Measurements from ENCODE around the gene TMEM266.

TMEM266 gene

GRCh38 chr15:76201536-76202255 lies 141.9 kb downstream of the TMEM266 start:
- POLR2A ChIA-PET = interaction anchor here (1.1 kb wide), 1 partner anchor 10 kb away, joined by 3 read pairs; no protein-coding TSS in a partner anchor
- TF ChIP-seq ZSCAN18 (tag by site-specific recombination; IDR thresholded peaks at IDR 0.05) (no peak), TRIM28 (IDR thresholded peaks at IDR 0.05; ENCODE audit: borderline replicate concordance, low read length) (no peak), ZNF433 (tag by site-specific recombination; IDR thresholded peaks at IDR 0.05; ENCODE audit: low read depth) (no peak), ZNF121 (tag by site-specific recombination; IDR thresholded peaks at IDR 0.05) (no peak), AEBP2 (tag by site-specific recombination; IDR thresholded peaks at IDR 0.05; ENCODE audit: borderline replicate concordance) (no peak), ZNF221 (tag by site-specific recombination; IDR thresholded peaks at IDR 0.05; ENCODE audit: borderline replicate concordance) (no peak), ZNF292 (tag by site-specific recombination; IDR thresholded peaks at IDR 0.05; ENCODE audit: borderline replicate concordance, low read depth) (no peak), GLIS1 (tag by site-specific recombination; IDR thresholded peaks at IDR 0.05) (no peak), ZNF184 (tag by site-specific recombination; IDR thresholded peaks at IDR 0.05) (no peak), ZNF621 (tag by site-specific recombination; IDR thresholded peaks at IDR 0.05) (no peak), ZNF140 (tag by site-specific recombination; IDR thresholded peaks at IDR 0.05) (no peak), ZFP3 (tag by site-specific recombination; IDR thresholded peaks at IDR 0.05; ENCODE audit: low read depth) (no peak), ZNF148 (tag by site-specific recombination; IDR thresholded peaks at IDR 0.05; ENCODE audit: borderline replicate concordance) (no peak), ZNF610 (tag by site-specific recombination; IDR thresholded peaks at IDR 0.05; ENCODE audit: borderline replicate concordance) (no peak), SP3 (tag by site-specific recombination; IDR thresholded peaks at IDR 0.05) (no peak)
- no peak overlapping the region for H3K4me3 ChIP-seq (ENCODE audit: low read depth, low read length)
- peaks cover 0 to 20% of the 10 kb centered on the region in 2 experiments; a peak in 1 of 3 replicates for H3K36me3 ChIP-seq (ENCODE audit: control insufficient read depth in 2 of 2, insufficient read depth in 1 of 2, low read length in 2 of 2)
- CTCF ChIA-PET = interaction anchor here (1.0 to 2.2 kb wide), 3 partner anchors 9 to 16 kb away, joined by 3 to 8 read pairs (median 7); no protein-coding TSS in a partner anchor
- peaks cover 4% of the 10 kb centered on the region; the same call in 1 of the 2 replicates for H3K4me1 ChIP-seq (ENCODE audit: control insufficient read depth, insufficient read depth, low read length)
- H3K27ac ChIP-seq (ENCODE audit: extremely low read depth, low read depth, low read length) = no peak overlapping the region
- no peaks in the 10 kb centered on the region for H3K9me3 ChIP-seq (ENCODE audit: control insufficient read depth, insufficient read depth, low read depth, low read length)

GRCh38 chr15:76203346-76204108 lies 143.7 kb downstream of the TMEM266 start:
- Histone ChIP-seq H3K9me3 (ENCODE audit: control insufficient read depth, insufficient read depth, low read depth, low read length) (no peaks in the 10 kb centered on the region), H3K4me3 (ENCODE audit: low read depth, low read length) (no peak overlapping the region), H3K4me1 (ENCODE audit: control insufficient read depth, insufficient read depth, low read length) (no peaks in the 10 kb centered on the region), H3K27ac (ENCODE audit: extremely low read depth, low read depth, low read length) (no peak overlapping the region), H3K36me3 (ENCODE audit: control insufficient read depth in 2 of 2, insufficient read depth in 1 of 2, low read length in 2 of 2) (peaks cover 0 to 34% of the 10 kb centered on the region in 2 experiments; a peak in 1 of 3 replicates)
- CTCF ChIA-PET = no interaction called here
- TF ChIP-seq ZXDB (tag by site-specific recombination; IDR thresholded peaks at IDR 0.05) (no peak), KLF1 (tag by site-specific recombination; IDR thresholded peaks at IDR 0.05) (no peak), ZNF830 (tag by site-specific recombination; IDR thresholded peaks at IDR 0.05; ENCODE audit: low read depth) (no peak), ZNF777 (tag by site-specific recombination; IDR thresholded peaks at IDR 0.05; ENCODE audit: borderline replicate concordance) (no peak), ZNF624 (tag by site-specific recombination; IDR thresholded peaks at IDR 0.05) (no peak), FEZF1 (tag by site-specific recombination; IDR thresholded peaks at IDR 0.05) (no peak), ZNF580 (tag by site-specific recombination; IDR thresholded peaks at IDR 0.05) (no peak)
- POLR2A ChIA-PET = interaction anchor here (1.2 kb wide), 1 partner anchor 133 kb away, joined by 4 read pairs; the partner anchor contains the start of gene ISL2
